ENCODE results near the gene HOXA7.

Gene HOXA7

GRCh38 chr7:27179030-27179429, 22.6 kb upstream of the HOXA7 start:
- Histone ChIP-seq H3K4me3 (ENCODE audit: insufficient read length, low read depth) (no peak overlapping the region), H3K27me3 (ENCODE audit: insufficient read depth, insufficient read length) (peaks cover 100% of the 10 kb centered on the region), H3K4me1 (ENCODE audit: insufficient read depth, insufficient read length) (peaks cover 7% of the 10 kb centered on the region), H3K9ac (ENCODE audit: insufficient read length, low read depth) (no peak overlapping the region), H3K9me3 (ENCODE audit: insufficient read depth, low read length) (no peaks in the 10 kb centered on the region), H3K36me3 (ENCODE audit: insufficient read depth, insufficient read length, low read length) (no peaks in the 10 kb centered on the region)
- TF ChIP-seq ZNF274 (IDR thresholded peaks at IDR 0.05; ENCODE audit: low read depth, low read length) = no peak
- no peak for TF ChIP-seq SUZ12 (IDR thresholded peaks at IDR 0.05; ENCODE audit: extremely low read depth, insufficient read depth, insufficient read length)
- no peak for TF ChIP-seq YY1 (IDR thresholded peaks at IDR 0.05; ENCODE audit: insufficient read depth, insufficient read length)
- DNase-seq (ENCODE audit: low read depth, low spot score) = no peak

GRCh38 chr7:27178366-27178765, 21.9 kb upstream of the HOXA7 start:
- Histone ChIP-seq H3K9ac (ENCODE audit: insufficient read length, low read depth) (no peak overlapping the region), H3K27me3 (ENCODE audit: insufficient read depth, insufficient read length) (peaks cover 100% of the 10 kb centered on the region), H3K4me1 (ENCODE audit: insufficient read depth, insufficient read length) (peaks cover 7% of the 10 kb centered on the region), H3K4me3 (ENCODE audit: insufficient read length, low read depth) (no peak overlapping the region), H3K36me3 (ENCODE audit: insufficient read depth, insufficient read length, low read length) (no peaks in the 10 kb centered on the region), H3K9me3 (ENCODE audit: insufficient read depth, low read length) (no peaks in the 10 kb centered on the region)
- DNase-seq (ENCODE audit: low read depth, low spot score) = no peak
- no peak for TF ChIP-seq YY1 (IDR thresholded peaks at IDR 0.05; ENCODE audit: insufficient read depth, insufficient read length)
- no peak for TF ChIP-seq ZNF274 (IDR thresholded peaks at IDR 0.05; ENCODE audit: low read depth, low read length)
- no peak for TF ChIP-seq SUZ12 (IDR thresholded peaks at IDR 0.05; ENCODE audit: extremely low read depth, insufficient read depth, insufficient read length)

GRCh38 chr7:27177795-27178320, 21.4 kb upstream of the HOXA7 start:
- no peak for DNase-seq (ENCODE audit: low read depth, low spot score)
- no peaks in the 10 kb centered on the region for H3K9me3 ChIP-seq (ENCODE audit: insufficient read depth, low read length)
- no peak overlapping the region for H3K9ac ChIP-seq (ENCODE audit: insufficient read length, low read depth)
- H3K4me3 ChIP-seq (ENCODE audit: insufficient read length, low read depth) = no peak overlapping the region
- peaks cover 6% of the 10 kb centered on the region for H3K4me1 ChIP-seq (ENCODE audit: insufficient read depth, insufficient read length)
- TF ChIP-seq YY1 (IDR thresholded peaks at IDR 0.05; ENCODE audit: insufficient read depth, insufficient read length) (no peak), SUZ12 (IDR thresholded peaks at IDR 0.05; ENCODE audit: extremely low read depth, insufficient read depth, insufficient read length) (peak; percentile 1), ZNF274 (IDR thresholded peaks at IDR 0.05; ENCODE audit: low read depth, low read length) (no peak)
- H3K27me3 ChIP-seq (ENCODE audit: insufficient read depth, insufficient read length) = peaks cover 100% of the 10 kb centered on the region
- no peaks in the 10 kb centered on the region for H3K36me3 ChIP-seq (ENCODE audit: insufficient read depth, insufficient read length, low read length)

- H3K4me3 ChIP-seq (ENCODE audit: insufficient read length, low read depth) = no peak overlapping the region
- DNase-seq (ENCODE audit: low read depth, low spot score) = no peak
- H3K4me1 ChIP-seq (ENCODE audit: insufficient read depth, insufficient read length) = peaks cover 7% of the 10 kb centered on the region
- H3K9me3 ChIP-seq (ENCODE audit: insufficient read depth, low read length) = no peaks in the 10 kb centered on the region
- H3K9ac ChIP-seq (ENCODE audit: insufficient read length, low read depth) = no peak overlapping the region
- peak; percentile 55 for TF ChIP-seq SUZ12 (IDR thresholded peaks at IDR 0.05; ENCODE audit: extremely low read depth, insufficient read depth, insufficient read length)
- TF ChIP-seq ZNF274 (IDR thresholded peaks at IDR 0.05; ENCODE audit: low read depth, low read length) = no peak
- no peaks in the 10 kb centered on the region for H3K36me3 ChIP-seq (ENCODE audit: insufficient read depth, insufficient read length, low read length)
- peaks cover 100% of the 10 kb centered on the region for H3K27me3 ChIP-seq (ENCODE audit: insufficient read depth, insufficient read length)
These were observed 20.7 kb upstream of the HOXA7 start for GRCh38 chr7:27176962-27177794.

GRCh38 chr7:27176524-27176845, 20.0 kb upstream of the HOXA7 start:
- Histone ChIP-seq H3K4me3 (ENCODE audit: insufficient read length, low read depth) (no peak overlapping the region), H3K9me3 (ENCODE audit: insufficient read depth, low read length) (no peaks in the 10 kb centered on the region), H3K4me1 (ENCODE audit: insufficient read depth, insufficient read length) (peaks cover 12% of the 10 kb centered on the region), H3K36me3 (ENCODE audit: insufficient read depth, insufficient read length, low read length) (no peaks in the 10 kb centered on the region), H3K9ac (ENCODE audit: insufficient read length, low read depth) (no peak overlapping the region), H3K27me3 (ENCODE audit: insufficient read depth, insufficient read length) (peaks cover 100% of the 10 kb centered on the region)
- TF ChIP-seq YY1 (IDR thresholded peaks at IDR 0.05; ENCODE audit: insufficient read depth, insufficient read length) (no peak), SUZ12 (IDR thresholded peaks at IDR 0.05; ENCODE audit: extremely low read depth, insufficient read depth, insufficient read length) (no peak), ZNF274 (IDR thresholded peaks at IDR 0.05; ENCODE audit: low read depth, low read length) (no peak)
- DNase-seq (ENCODE audit: low read depth, low spot score) = no peak

- Histone ChIP-seq H3K27me3 (ENCODE audit: insufficient read depth, insufficient read length) (peaks cover 100% of the 10 kb centered on the region), H3K36me3 (ENCODE audit: insufficient read depth, insufficient read length, low read length) (no peaks in the 10 kb centered on the region), H3K9ac (ENCODE audit: insufficient read length, low read depth) (no peak overlapping the region), H3K4me3 (ENCODE audit: insufficient read length, low read depth) (no peak overlapping the region), H3K4me1 (ENCODE audit: insufficient read depth, insufficient read length) (peaks cover 15% of the 10 kb centered on the region), H3K9me3 (ENCODE audit: insufficient read depth, low read length) (no peaks in the 10 kb centered on the region)
- DNase-seq (ENCODE audit: low read depth, low spot score) = no peak
- no peak for TF ChIP-seq YY1 (IDR thresholded peaks at IDR 0.05; ENCODE audit: insufficient read depth, insufficient read length)
- TF ChIP-seq SUZ12 (IDR thresholded peaks at IDR 0.05; ENCODE audit: extremely low read depth, insufficient read depth, insufficient read length) = peak; percentile 39
These were observed 19.4 kb upstream of the HOXA7 start for GRCh38 chr7:27175626-27176523.

Data from NT2/D1 (cell line).